Tracheal epithelial cell (primary cell): Measurements from ENCODE around the gene BDH2. TPM values are rescaled to one million over a fixed set of nuclear protein-coding genes. Genes with fewer than 3 reads are reported as not detected.

Experiments
- total RNA-seq: library from RNA; depleted of rRNA; stranded (reverse); fragments of >200 nt; gene quantifications from 2 replicates; pipeline ENCODE4 v1.2.1, GENCODE V29; 2014

BDH2 gene
- 26.9 and 34.7 TPM in 2 replicates for total RNA-seq

GRCh38 chr4:103099691-103100392 lies at the start of gene BDH2:
Gene BDH2 (minus strand): TSS chr4:103099834. CDS start chr4:103096254, 3,580 bp downstream.

GRCh38 chr4:103076747-103077347 lies 22.8 kb downstream of the BDH2 start, which contains the start of gene SLC9B2:
Gene SLC9B2 (minus strand): TSS chr4:103076761. CDS start chr4:103067550, 9,211 bp downstream.

Other genes with a start within 250 kb of the BDH2 start
- 21.7 and 22.7 TPM in 2 replicates for gene CISD2, start 230.8 kb downstream of the BDH2 start, total RNA-seq
- gene SLC9B1, start 80.1 kb downstream of the BDH2 start, total RNA-seq, result 0.64 TPM in 1 of 2 replicates, not detected in the other
- gene SLC9B2, start 23.1 kb downstream of the BDH2 start, total RNA-seq, result 14.0 and 14.5 TPM in 2 replicates
- 0.43 and 2.4 TPM in 2 replicates for gene CENPE, start 98.5 kb upstream of the BDH2 start, total RNA-seq